GM19328 (cell line): ENCODE results near the gene RPTOR.

Experiments
- ATAC-seq: cut with Tn5 transposase; IDR thresholded peaks from one replicate; pipeline ENCODE4 v1.9.1; 2021; ENCODE audit warnings: mild to moderate bottlenecking, moderate library complexity; ENCODE audit not compliant: unreplicated experiment

The RPTOR gene

GRCh38 chr17:80659651-80660050 is 115.0 kb downstream of the RPTOR start:
- no peak for ATAC-seq

- no peak for ATAC-seq
Measured at GRCh38 chr17:80660527-80661198, 116.0 kb downstream of the RPTOR start.

- ATAC-seq, result no peak
Measured at GRCh38 chr17:80662557-80662956, 117.9 kb downstream of the RPTOR start.

- no peak for ATAC-seq
Measured at GRCh38 chr17:80663781-80664206, 119.2 kb downstream of the RPTOR start.

DNA sequence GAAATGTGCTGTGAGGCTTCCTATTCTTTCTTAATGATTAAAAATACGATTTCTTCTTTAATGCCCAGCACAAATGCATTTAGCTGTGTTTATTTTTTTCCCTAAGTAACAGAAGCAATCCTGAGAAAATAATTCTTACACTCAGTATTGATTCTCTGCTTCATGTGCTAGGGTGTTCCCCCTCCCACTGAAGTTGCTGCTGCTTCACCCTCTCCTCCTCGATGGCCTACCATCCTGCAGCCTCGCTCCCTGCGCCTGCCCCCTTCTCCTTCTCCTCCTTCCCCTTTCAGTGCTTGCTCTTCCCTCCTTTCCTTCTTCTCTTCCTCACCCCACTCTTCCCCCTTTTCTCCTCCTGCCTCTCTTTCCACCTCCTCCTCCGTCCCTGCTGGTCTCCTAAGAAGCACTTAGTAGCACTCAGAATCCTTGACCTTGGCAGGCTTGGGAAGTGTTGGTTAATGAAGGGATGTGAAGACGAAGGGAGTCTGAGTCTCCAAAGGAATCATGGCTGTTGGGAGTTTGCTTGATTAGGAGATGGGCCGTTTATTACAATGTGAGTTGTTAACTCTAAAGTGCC is 119.7 kb downstream of the RPTOR start:
- ATAC-seq, result no peak

DNA sequence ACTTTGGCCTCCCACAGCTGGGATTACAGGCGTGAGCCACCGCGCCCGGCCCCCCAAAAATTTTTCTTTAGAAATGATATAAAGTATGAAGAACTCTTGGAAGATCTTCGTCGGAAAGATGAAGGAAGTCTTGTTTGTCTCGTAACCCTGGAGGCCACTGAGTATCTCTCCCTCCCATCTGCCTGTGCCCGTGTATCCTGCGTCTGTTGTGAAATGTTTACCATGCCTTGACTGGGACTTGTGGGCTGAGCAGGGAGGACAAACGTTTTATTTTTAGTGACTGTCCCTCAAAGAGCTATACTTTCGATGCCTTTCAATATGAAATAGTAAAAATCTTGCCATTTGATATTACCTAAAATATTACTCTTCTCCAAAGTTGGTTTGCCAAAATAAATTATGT is 121.2 kb downstream of the RPTOR start:
- no peak for ATAC-seq

GRCh38 chr17:80666867-80667266 is 122.2 kb downstream of the RPTOR start:
- no peak for ATAC-seq

GRCh38 chr17:80667462-80668277 is 123.0 kb downstream of the RPTOR start:
- ATAC-seq, result no peak

GRCh38 chr17:80668375-80669148 is 123.9 kb downstream of the RPTOR start:
- ATAC-seq, result no peak

DNA sequence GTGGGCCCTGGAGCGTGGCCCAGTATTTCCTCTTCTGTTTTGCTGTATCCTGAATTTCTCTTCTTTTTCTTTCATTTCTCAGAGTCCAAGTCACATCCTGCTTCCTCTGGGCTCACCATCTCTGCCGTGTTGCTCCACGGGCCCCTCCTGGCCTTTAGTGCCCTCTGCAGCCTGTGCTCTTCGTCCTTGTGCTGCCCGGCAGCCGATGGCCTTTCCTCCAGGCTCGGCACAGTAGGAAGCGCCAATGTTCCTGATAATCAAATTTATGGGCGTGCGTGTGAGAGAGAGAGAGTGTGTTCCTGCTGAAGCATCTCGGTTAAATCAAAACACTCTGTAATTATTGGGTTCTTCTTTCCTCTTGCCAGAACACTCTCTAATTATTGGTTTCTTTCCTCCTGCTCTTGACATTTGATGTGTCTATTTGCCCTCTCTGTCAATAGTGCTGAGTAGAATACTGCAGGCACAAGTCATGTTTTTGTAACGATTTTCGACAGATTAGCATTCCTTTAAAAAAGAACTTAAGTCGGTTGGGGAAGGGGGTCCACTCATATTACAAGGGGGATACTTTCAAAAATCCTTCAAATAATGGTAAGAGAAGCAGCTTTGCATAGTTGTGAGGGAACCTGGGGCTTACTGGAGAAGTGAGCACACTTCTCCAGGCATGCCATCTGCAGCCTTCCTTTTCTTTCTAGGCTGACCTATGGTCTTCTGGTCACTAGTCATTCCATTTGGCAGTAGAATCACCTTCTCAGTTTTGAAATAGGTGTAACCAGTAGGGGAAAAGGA is 126.6 kb downstream of the RPTOR start:
- ATAC-seq, result no peak

- ATAC-seq, result no peak
Measured at GRCh38 chr17:80671825-80672110, 127.1 kb downstream of the RPTOR start.

GRCh38 chr17:80673152-80673920 is 128.7 kb downstream of the RPTOR start:
- ATAC-seq, result no peak

DNA sequence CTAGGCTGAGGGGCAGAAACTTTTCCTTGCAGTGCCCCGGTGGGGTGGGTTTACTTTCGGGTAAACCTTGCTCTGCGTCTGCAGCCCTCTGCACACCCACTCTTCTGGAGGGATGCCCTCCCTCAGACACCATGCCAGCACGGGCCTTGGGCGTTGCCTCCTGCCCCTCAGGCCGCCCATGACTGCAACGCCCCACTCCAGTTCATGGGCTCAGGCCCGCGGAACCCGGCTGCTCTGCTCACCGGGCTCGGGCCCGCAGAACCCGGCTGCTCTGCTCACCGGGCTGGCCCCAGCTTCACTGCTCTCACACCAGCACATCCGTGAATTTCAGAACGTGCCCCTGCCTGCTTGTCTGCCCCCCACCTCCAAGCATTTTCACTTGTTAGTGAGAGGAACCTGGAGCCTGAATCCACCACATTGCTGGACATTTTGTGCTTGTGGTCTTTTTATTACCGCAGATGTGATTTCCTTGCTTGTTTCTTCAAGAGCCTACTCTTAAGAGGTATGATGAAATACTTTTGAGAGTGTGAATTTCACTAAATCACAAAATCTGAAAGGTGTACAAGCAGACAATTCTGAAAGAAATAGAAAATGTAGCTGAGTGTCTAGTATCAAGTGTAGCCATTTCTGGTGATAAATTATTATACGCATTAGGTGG is 130.9 kb downstream of the RPTOR start:
- no peak for ATAC-seq

- ATAC-seq, result no peak
Measured at GRCh38 chr17:80676096-80676466, 131.4 kb downstream of the RPTOR start.

DNA sequence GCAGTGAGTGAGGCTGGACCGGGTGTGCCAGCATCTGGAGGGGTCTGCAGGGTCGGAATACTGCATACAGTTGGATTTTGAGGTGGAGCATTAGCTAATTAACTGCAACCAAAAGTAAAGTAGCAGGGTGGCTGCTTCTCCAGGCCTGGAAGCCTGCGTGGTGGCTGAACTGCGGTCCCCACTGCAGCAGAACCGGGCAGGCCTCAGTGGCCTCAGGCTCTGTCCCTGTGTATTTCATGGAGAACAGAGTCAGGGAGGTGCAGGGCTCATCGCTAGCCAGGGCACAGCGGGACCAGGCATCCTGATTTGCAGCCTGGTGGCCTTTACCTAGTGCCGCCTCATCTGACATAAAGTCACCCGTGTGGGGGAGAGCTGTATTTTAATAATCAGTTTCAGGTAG is 131.9 kb downstream of the RPTOR start:
- ATAC-seq, result no peak

GRCh38 chr17:80677214-80677756 is 132.6 kb downstream of the RPTOR start:
- ATAC-seq, result no peak

DNA sequence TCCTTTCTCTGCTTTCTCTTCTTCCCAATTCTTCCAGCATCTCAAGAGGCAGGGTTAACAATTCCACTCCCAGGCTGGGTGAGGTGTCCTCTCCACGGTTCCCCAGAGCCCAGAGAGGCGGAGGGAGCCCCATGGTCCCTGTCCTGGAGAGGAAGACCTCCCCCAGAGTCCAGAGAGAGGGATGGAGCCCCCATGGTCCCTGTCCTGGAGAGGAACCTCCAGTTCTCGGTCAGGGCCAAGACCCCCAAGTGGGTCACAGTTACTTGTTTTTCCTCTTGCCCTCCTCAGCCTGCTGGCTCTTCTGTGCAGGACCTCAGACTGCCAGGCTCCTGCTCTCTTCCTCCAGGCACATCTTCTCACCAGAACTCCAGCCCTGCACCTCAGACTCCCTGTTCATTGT is 135.2 kb downstream of the RPTOR start:
- no peak for ATAC-seq

- ATAC-seq, result no peak
Measured at GRCh38 chr17:80681215-80681614, 136.6 kb downstream of the RPTOR start.

GRCh38 chr17:80682372-80682771 is 137.7 kb downstream of the RPTOR start:
- ATAC-seq, result no peak
